LNCAP (cell line): ENCODE data around the gene SMYD3.

Source experiments
- TF ChIP-seq, protein P1 (sequence below): fragments of 450-650 bp; IDR thresholded peaks from 2 replicates; pipeline ENCODE4 v1.5.1; 2017; ENCODE audit warnings: mild to moderate bottlenecking

SMYD3 gene

DNA sequence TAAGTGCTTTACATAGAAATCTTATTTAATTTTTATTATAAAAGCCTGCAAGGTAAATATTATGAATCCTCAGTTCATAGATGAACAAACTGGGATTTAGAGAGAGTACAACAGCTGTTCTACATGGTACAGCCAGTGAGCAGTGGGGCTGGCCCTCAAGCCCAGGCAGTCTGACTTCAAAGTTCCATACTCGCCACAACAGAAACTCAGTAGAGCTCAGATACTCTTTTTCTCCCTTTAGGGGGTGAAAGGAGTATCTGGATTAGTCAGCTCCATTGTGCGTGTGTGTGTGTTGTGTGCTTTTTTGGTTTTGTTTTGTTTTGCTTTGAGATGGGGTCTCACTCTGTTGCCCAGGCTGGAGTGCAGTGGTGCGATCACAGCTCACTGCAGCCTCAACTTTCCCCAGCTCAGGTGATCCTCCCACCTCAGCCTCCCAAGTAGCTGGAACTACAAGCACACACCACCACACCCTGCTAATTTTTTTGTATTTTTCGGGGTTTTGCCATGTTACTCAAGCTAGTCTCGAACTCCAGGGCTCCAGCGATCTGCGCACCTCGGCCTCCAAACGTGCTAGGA lies 378.5 kb downstream of the SMYD3 start:
- TF ChIP-seq, protein P1, sequence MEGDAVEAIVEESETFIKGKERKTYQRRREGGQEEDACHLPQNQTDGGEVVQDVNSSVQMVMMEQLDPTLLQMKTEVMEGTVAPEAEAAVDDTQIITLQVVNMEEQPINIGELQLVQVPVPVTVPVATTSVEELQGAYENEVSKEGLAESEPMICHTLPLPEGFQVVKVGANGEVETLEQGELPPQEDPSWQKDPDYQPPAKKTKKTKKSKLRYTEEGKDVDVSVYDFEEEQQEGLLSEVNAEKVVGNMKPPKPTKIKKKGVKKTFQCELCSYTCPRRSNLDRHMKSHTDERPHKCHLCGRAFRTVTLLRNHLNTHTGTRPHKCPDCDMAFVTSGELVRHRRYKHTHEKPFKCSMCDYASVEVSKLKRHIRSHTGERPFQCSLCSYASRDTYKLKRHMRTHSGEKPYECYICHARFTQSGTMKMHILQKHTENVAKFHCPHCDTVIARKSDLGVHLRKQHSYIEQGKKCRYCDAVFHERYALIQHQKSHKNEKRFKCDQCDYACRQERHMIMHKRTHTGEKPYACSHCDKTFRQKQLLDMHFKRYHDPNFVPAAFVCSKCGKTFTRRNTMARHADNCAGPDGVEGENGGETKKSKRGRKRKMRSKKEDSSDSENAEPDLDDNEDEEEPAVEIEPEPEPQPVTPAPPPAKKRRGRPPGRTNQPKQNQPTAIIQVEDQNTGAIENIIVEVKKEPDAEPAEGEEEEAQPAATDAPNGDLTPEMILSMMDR: no peak

DNA sequence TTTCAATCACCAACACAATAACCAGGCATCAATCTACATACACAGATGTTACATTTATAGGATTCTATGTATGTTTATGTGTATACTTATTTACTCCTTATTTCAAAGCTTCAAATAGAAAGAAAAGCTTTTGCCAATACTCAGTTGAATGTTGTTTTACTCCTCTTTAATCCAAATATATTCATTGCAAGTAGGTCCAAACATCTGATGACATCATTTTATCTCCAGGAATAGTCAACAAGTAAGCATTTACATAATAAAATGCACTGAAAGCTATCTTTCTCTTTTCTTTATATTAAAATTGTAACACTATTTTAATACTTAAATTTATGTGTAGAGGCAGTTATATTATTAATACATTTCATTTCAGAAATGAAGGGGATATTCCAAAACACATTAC lies 380.5 kb downstream of the SMYD3 start:
- TF ChIP-seq, protein P1: no peak

DNA sequence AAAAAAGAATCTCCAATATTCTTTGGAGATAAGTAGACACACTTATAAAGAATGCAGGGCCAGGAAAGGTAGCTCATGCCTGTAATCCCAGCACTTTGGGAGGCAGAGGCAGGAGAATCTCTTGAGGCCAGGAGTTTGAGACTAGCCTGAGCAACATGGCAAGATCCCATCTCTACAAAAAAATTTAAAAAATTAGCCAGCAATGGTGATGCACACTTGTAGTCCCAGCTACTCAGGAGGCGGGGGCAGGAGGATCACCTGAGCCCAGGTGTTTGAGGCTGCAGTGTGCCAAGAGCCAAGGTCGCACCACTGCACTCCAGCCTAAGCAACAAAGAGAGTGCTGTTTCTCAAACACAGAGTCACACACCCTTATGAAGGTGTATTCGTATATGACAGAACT lies 385.0 kb downstream of the SMYD3 start:
- TF ChIP-seq, protein P1: no peak

DNA sequence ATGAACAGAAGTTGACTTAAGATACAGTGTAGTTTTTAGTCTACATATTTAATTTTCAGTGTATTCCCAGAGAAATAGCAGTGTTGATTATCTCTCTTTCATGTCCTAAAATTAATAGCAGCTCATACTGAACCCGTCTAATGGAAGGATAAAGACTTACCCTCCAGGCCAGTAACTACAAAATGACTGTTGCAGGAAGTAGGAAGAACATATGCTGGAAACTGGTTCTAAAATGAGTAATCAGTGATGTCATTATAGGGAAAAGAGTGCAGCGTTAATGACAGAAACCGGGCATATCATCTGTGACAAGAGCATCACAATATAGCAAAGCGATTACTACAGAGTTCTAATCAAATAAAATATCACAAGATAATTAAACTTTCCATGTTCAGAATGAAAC lies 385.5 kb downstream of the SMYD3 start:
- TF ChIP-seq, protein P1: no peak

DNA sequence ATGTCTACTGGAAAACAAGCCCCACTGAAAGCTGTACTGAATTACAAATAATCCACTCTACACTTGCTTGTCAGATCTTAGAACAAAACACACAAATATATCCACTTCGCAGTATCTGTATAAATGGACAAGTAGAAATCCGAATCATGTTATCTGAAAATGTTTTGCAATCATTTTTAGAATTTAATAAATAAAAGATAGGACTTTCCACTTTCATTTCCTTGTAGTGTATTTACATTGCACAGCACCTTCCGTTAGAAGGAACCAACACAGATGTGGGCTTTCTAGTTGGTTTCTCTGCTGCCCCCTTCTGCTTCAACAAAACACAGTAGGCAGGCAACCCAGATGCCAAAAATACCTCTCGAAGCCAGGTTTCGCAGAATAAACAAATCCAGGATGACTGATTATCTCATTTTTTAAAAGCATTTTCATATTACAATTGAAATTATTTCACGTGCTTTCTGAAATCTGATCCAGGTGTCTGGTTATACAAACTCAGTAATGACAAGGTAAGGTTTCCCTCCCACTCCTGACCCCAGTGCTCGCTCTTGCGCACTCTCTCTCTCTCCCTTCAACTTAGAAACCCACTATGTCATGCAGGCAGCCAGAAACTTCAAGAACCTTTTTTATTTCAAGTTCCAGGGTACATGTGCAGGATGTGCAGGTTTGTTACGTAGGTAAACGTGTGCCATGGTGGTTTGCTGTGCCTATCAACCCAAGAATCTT lies 389.9 kb downstream of the SMYD3 start:
- TF ChIP-seq, protein P1: peak; percentile 75

DNA sequence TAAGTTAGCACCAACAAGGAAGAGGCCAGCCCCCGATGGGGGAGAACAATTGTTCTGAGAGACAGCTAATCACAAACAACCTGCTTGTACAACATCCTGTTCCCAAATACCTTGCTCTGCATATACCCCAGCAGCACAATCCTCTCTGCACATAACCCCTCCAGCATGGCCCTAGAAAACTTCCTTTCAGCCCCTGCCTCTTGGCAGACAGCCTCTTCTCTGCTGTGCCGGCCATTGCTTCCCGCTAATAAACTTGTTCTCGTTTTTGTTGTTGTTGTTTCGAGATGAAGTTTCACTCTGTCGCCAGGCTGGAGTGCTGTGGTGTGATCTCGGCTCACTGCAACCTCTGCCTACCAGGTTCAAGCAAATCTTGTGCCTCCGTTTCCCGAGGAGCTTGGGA lies 392.7 kb downstream of the SMYD3 start:
- TF ChIP-seq, protein P1: no peak

DNA sequence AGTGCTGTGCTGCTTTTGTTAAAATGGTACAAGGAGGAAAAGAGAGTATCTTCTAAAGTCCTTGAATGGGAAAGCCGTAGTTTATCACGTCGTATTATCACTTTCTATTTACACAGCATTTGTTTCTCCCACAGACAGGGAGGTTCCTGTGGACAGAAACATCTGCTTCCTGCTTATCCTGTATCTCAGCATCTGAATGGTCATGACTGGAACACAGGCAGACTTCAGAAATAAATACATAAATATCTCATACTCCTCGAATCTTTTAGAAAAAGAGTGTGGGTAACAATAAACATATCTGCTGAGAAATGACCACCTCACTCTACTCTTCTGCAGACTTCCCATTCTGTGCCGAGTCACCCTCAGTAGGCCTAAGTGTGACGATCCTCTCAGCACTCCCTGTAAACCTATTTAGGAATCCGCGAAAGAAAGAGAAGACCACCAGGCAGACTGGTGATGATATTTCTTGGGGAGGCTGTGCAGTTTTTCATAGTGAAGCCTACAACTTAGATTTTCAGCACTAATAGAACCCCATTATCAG lies 393.5 kb downstream of the SMYD3 start:
- TF ChIP-seq, protein P1: no peak
